HepG2 (cell line): ENCODE data around the gene GOLGA3. TPM values are rescaled to one million over a fixed set of nuclear protein-coding genes. Genes with fewer than 3 reads are reported as not detected.

Experiments used
- ELF3 ChIP-seq: IDR thresholded peaks from 2 replicates; pipeline ENCODE4 v1.6.1; 2016; ENCODE audit warnings: missing genetic modification reagents, missing compliant biosample characterization
- FOXA1 ChIP-seq, 2 experiments: fragments of 450-650 bp in 1 of 2; sonication (generic) in 1 of 2; formaldehyde crosslinking in 1 of 2; IDR thresholded peaks; 2 replicates each; pipeline versions ENCODE4 v1.4.0 to v1.6.1; 2016 to 2020; ENCODE audit warnings: missing genetic modification reagents in 1 of 2
- FOXC1 ChIP-seq: sonication (generic); formaldehyde crosslinking; IDR thresholded peaks from 2 replicates; pipeline ENCODE4 v1.8.0; 2022; ENCODE audit warnings: mild to moderate bottlenecking, missing genetic modification reagents, borderline replicate concordance
- KLF13 ChIP-seq: sonication (generic); formaldehyde crosslinking; IDR thresholded peaks from 2 replicates; pipeline ENCODE4 v1.4.0; 2020; ENCODE audit warnings: mild to moderate bottlenecking, missing genetic modification reagents
- MAFF ChIP-seq: IDR thresholded peaks from 2 replicates; pipeline ENCODE4 v1.6.1; 2011; ENCODE audit warnings: low read depth, low read length, improper control_type of control experiment
- MAZ ChIP-seq, 2 experiments: sonication (generic) in 1 of 2; formaldehyde crosslinking in 1 of 2; IDR thresholded peaks; 2 replicates each; pipeline versions ENCODE4 v1.5.0 to v1.6.1; 2012 to 2020; ENCODE audit warnings: low read depth in 2 of 2, mild to moderate bottlenecking in 2 of 2, borderline replicate concordance in 1 of 2, improper control_type of control experiment in 1 of 2, low read length in 1 of 2, missing genetic modification reagents in 1 of 2, moderate library complexity in 1 of 2
- MBD4 ChIP-seq: IDR thresholded peaks from 2 replicates; pipeline ENCODE4 v1.6.1; 2012; ENCODE audit warnings: low read length, inconsistent platforms, borderline replicate concordance
- NCOA2 ChIP-seq: sonication (generic); formaldehyde crosslinking; IDR thresholded peaks from 2 replicates; pipeline ENCODE4 v1.8.0; 2022; ENCODE audit warnings: inconsistent platforms
- NR3C1 ChIP-seq: sonication (generic); formaldehyde crosslinking; IDR thresholded peaks from 2 replicates; pipeline ENCODE4 v1.4.0; 2020; ENCODE audit warnings: missing genetic modification reagents
- PRMT3 ChIP-seq: sonication (generic); formaldehyde crosslinking; IDR thresholded peaks from 2 replicates; pipeline ENCODE4 v1.8.1; 2022; ENCODE audit warnings: low read depth, mild to moderate bottlenecking, moderate library complexity, missing genetic modification reagents, borderline replicate concordance
- RAD51 ChIP-seq: fragments of 450-650 bp; IDR thresholded peaks from 2 replicates; pipeline ENCODE4 v1.6.1; 2016; ENCODE audit warnings: borderline replicate concordance
- SSRP1 ChIP-seq: IDR thresholded peaks from 2 replicates; pipeline ENCODE4 v1.6.1; 2016; ENCODE audit warnings: control low read depth
- TFAP4 ChIP-seq: sonication (generic); IDR thresholded peaks from 2 replicates; pipeline ENCODE4 v1.6.1; 2016; ENCODE audit warnings: low read depth, borderline replicate concordance
- ZNF260 ChIP-seq: sonication (generic); formaldehyde crosslinking; IDR thresholded peaks from 2 replicates; pipeline ENCODE4 v1.4.0; 2020; ENCODE audit warnings: missing genetic modification reagents, low read depth, mild to moderate bottlenecking, borderline replicate concordance
- ZNF33B ChIP-seq: sonication (generic); formaldehyde crosslinking; IDR thresholded peaks from 2 replicates; pipeline ENCODE4 v1.5.1; 2020; ENCODE audit warnings: mild to moderate bottlenecking, missing genetic modification reagents
- ZSCAN9 ChIP-seq: IDR thresholded peaks from 2 replicates; pipeline ENCODE4 v1.6.1; 2016; ENCODE audit warnings: borderline replicate concordance
- polyA plus RNA-seq, 8 experiments: library from polyadenylated mRNA; depleted of rRNA in 3 of 8; stranded (reverse) in 7 of 8; unstranded in 1 of 8; fragments of >200 nt; fragmentation: Illumina TruSeq in 4 of 8; extraction: Trizol in 4 of 8; gene quantifications; 2 replicates each; pipeline versions ENCODE4 v1.2.1 to v1.2.3, GENCODE V29; 2011 to 2016; ENCODE audit warnings: low read depth in 4 of 8, missing spikeins in 1 of 8, mixed read lengths in 1 of 8; ENCODE audit not compliant: insufficient read depth in 1 of 8
- total RNA-seq, 5 experiments: library from RNA; depleted of rRNA; stranded (reverse); fragments of >200 nt; fragmentation: Illumina TruSeq; extraction: Trizol; gene quantifications; 2 replicates each; pipeline ENCODE4 v1.2.3, GENCODE V29; 2016; ENCODE audit warnings: low read depth in 1 of 5
- TF ChIP-seq, protein P1 (sequence below): sonication (generic); formaldehyde crosslinking; conservative IDR thresholded peaks from 2 replicates; pipeline ENCODE4 v1.8.0; 2022; ENCODE audit warnings: mild to moderate bottlenecking, moderate library complexity, missing genetic modification reagents
- TF ChIP-seq, protein P2 (sequence below), 2 experiments: sonication (generic) in 1 of 2; formaldehyde crosslinking in 1 of 2; IDR thresholded peaks; 2 replicates each; pipeline versions ENCODE4 v1.4.0 to v1.6.1; 2018 to 2020; ENCODE audit warnings: missing genetic modification reagents in 2 of 2, borderline replicate concordance in 1 of 2, low read depth in 1 of 2, mild to moderate bottlenecking in 1 of 2, missing biosample characterization in 1 of 2
- TF ChIP-seq, protein P3 (sequence below): sonication (generic); formaldehyde crosslinking; IDR thresholded peaks from 2 replicates; pipeline ENCODE4 v1.5.1; 2020; ENCODE audit warnings: missing genetic modification reagents, mild to moderate bottlenecking, borderline replicate concordance
- TF ChIP-seq, protein P4 (sequence below): sonication (generic); formaldehyde crosslinking; IDR thresholded peaks from 2 replicates; pipeline ENCODE4 v1.8.0; 2022; ENCODE audit warnings: missing genetic modification reagents, low read depth, mild to moderate bottlenecking, borderline replicate concordance

The GOLGA3 gene
- total and polyA plus RNA-seq, 2 of the 13 experiments (the other 11 are each of a cell fraction or from before 2014, with no cell fraction given), result 22.0 to 43.0 TPM

GRCh38 chr12:132761921-132762583 is 66.6 kb downstream of the GOLGA3 start (continued):
- TF ChIP-seq ZNF260 (CRISPR knock-in tag), result no peak
- TF ChIP-seq, protein P1, sequence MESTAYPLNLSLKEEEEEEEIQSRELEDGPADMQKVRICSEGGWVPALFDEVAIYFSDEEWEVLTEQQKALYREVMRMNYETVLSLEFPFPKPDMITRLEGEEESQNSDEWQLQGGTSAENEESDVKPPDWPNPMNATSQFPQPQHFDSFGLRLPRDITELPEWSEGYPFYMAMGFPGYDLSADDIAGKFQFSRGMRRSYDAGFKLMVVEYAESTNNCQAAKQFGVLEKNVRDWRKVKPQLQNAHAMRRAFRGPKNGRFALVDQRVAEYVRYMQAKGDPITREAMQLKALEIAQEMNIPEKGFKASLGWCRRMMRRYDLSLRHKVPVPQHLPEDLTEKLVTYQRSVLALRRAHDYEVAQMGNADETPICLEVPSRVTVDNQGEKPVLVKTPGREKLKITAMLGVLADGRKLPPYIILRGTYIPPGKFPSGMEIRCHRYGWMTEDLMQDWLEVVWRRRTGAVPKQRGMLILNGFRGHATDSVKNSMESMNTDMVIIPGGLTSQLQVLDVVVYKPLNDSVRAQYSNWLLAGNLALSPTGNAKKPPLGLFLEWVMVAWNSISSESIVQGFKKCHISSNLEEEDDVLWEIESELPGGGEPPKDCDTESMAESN, result 0 out of 2 replicates have a peak, but pooled peaks have one; percentile 44
- no peak for TF ChIP-seq FOXA1 (IDR thresholded peaks at IDR 0.05)
- no peak for TF ChIP-seq FOXA1 (CRISPR knock-in tag; IDR thresholded peaks at IDR 0.05)
- peak; percentile 54; the same call in 1 of the 2 replicates for TF ChIP-seq MAZ (IDR thresholded peaks at IDR 0.05; ENCODE audit: borderline replicate concordance, low read depth, low read length)
- no peak for TF ChIP-seq MAZ (CRISPR knock-in tag; IDR thresholded peaks at IDR 0.05; ENCODE audit: low read depth)
- TF ChIP-seq TFAP4, result 0 out of 2 replicates have a peak, but pooled peaks have one; percentile 10
- no peak for TF ChIP-seq NR3C1 (CRISPR knock-in tag)
- peak; percentile 78; the same call in 1 of the 2 replicates for TF ChIP-seq FOXC1 (CRISPR knock-in tag)
- TF ChIP-seq, protein P2, sequence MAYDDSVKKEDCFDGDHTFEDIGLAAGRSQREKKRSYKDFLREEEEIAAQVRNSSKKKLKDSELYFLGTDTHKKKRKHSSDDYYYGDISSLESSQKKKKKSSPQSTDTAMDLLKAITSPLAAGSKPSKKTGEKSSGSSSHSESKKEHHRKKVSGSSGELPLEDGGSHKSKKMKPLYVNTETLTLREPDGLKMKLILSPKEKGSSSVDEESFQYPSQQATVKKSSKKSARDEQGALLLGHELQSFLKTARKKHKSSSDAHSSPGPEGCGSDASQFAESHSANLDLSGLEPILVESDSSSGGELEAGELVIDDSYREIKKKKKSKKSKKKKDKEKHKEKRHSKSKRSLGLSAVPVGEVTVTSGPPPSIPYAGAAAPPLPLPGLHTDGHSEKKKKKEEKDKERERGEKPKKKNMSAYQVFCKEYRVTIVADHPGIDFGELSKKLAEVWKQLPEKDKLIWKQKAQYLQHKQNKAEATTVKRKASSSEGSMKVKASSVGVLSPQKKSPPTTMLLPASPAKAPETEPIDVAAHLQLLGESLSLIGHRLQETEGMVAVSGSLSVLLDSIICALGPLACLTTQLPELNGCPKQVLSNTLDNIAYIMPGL (CRISPR knock-in tag; IDR thresholded peaks at IDR 0.05; ENCODE audit: borderline replicate concordance in 1 of 2, low read depth in 1 of 2), result peak; percentile 44 to 53; a peak in 1 of 4 replicates
- TF ChIP-seq SSRP1 (CRISPR knock-in tag), result no peak
- TF ChIP-seq NCOA2 (CRISPR knock-in tag), result 0 out of 2 replicates have a peak, but pooled peaks have one; percentile 12
- TF ChIP-seq PRMT3, result no peak
- no peak for TF ChIP-seq ZSCAN9 (CRISPR knock-in tag)
- no peak for TF ChIP-seq MBD4
- no peak for TF ChIP-seq MAFF
- peak; percentile 42; the same call in 1 of the 2 replicates for TF ChIP-seq ZNF33B (CRISPR knock-in tag)
- TF ChIP-seq RAD51, result no peak
- TF ChIP-seq, protein P3, sequence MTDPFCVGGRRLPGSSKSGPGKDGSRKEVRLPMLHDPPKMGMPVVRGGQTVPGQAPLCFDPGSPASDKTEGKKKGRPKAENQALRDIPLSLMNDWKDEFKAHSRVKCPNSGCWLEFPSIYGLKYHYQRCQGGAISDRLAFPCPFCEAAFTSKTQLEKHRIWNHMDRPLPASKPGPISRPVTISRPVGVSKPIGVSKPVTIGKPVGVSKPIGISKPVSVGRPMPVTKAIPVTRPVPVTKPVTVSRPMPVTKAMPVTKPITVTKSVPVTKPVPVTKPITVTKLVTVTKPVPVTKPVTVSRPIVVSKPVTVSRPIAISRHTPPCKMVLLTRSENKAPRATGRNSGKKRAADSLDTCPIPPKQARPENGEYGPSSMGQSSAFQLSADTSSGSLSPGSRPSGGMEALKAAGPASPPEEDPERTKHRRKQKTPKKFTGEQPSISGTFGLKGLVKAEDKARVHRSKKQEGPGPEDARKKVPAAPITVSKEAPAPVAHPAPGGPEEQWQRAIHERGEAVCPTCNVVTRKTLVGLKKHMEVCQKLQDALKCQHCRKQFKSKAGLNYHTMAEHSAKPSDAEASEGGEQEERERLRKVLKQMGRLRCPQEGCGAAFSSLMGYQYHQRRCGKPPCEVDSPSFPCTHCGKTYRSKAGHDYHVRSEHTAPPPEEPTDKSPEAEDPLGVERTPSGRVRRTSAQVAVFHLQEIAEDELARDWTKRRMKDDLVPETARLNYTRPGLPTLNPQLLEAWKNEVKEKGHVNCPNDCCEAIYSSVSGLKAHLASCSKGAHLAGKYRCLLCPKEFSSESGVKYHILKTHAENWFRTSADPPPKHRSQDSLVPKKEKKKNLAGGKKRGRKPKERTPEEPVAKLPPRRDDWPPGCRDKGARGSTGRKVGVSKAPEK (CRISPR knock-in tag), result 0 out of 2 replicates have a peak, but pooled peaks have one; percentile 66
- 0 out of 2 replicates have a peak, but pooled peaks have one; percentile 67 for TF ChIP-seq KLF13 (CRISPR knock-in tag)
- 0 out of 2 replicates have a peak, but pooled peaks have one; percentile 19 for TF ChIP-seq ELF3 (CRISPR knock-in tag)
- TF ChIP-seq, protein P4, sequence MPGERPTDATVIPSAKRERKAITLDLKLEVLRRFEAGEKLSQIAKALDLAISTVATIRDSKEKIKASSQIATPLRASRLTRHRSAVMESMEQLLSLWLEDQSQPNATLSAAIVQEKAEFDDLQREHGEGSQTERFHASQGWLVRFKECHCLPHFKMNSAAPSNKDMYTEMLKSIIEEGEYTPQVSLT, result no peak
